ENCODE measurements around the gene CARM1.

DNA sequence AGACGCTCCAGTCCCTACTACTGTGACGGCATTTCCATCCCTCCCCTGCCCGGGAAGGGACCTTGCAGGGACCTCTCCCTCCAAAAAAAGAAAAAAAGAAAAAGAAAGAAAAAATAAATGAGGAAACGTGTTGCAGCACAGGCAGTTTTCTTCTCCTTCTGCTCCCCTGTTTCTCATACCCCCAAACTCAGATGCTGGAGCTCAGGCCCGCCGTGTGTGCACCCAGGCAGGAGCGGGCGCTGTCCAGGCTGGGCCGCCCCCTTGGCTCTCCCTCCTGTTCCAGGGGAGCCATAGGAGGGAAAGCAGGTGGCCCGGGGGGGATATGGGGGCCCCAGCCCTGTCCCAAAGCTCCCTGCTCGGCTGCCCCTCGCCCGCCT lies 51.3 kb downstream of the CARM1 start:
- no peak for TF ChIP-seq GATA2 (IDR thresholded peaks at IDR 0.05; ENCODE audit: low read depth, low read length)
- no peak for TF ChIP-seq GATA3 (IDR thresholded peaks at IDR 0.05; ENCODE audit: low read depth, low read length)
